ENCODE measurements around the gene RPS27L. TPM values are rescaled to one million over a fixed set of nuclear protein-coding genes. Genes with fewer than 3 reads are reported as not detected.

The RPS27L gene
- total and polyA plus RNA-seq, 9 of the 15 experiments (the other 6 are each of a cell fraction or from before 2014, with no cell fraction given), result 72.2 to 382 (median 116) TPM

GRCh38 chr15:63107895-63108546 lies 49.3 kb downstream of the RPS27L start (continued):
- TF ChIP-seq KDM1A (IDR thresholded peaks at IDR 0.05), result 0 out of 4 replicates have a peak, but pooled peaks of 1 of the 2 experiments have one; percentile 24
- TF ChIP-seq CBFA2T3 (IDR thresholded peaks at IDR 0.05), result peak; percentile 51; the same call in 1 of the 2 replicates
- peak; percentile 36; the same call in 1 of the 2 replicates for TF ChIP-seq NFIC (IDR thresholded peaks at IDR 0.05)
- TF ChIP-seq TEAD4 (IDR thresholded peaks at IDR 0.05; ENCODE audit: low read length), result peak; percentile 71; the same call in 1 of the 2 replicates
- no peak for TF ChIP-seq TEAD4 (CRISPR knock-in tag; IDR thresholded peaks at IDR 0.05; ENCODE audit: borderline replicate concordance)
- no peak for TF ChIP-seq NR2C2 (CRISPR knock-in tag; IDR thresholded peaks at IDR 0.05)
- peak; percentile 40; the same call in 1 of the 2 replicates for TF ChIP-seq NR2C2 (tag; IDR thresholded peaks at IDR 0.05)
- peak; percentile 32; the same call in 1 of the 2 replicates for TF ChIP-seq TFAP4 (CRISPR knock-in tag; IDR thresholded peaks at IDR 0.05; ENCODE audit: borderline replicate concordance)
- 0 out of 2 replicates have a peak, but pooled peaks have one; percentile 22 for TF ChIP-seq CTBP1 (IDR thresholded peaks at IDR 0.05; ENCODE audit: borderline replicate concordance)
- no peak for TF ChIP-seq SETDB1 (IDR thresholded peaks at IDR 0.05; ENCODE audit: low read length)
- no peak for TF ChIP-seq TRIM24 (IDR thresholded peaks at IDR 0.05)
- TF ChIP-seq TEAD1 (CRISPR knock-in tag; IDR thresholded peaks at IDR 0.05), result peak in 1 of 2 experiments; percentile 77; a peak in 1 of 4 replicates
- TF ChIP-seq FOSL1 (tag; conservative IDR thresholded peaks at IDR 0.05), result peak; percentile 48

All from K562 (cell line).